Left lobe of liver (tissue), 2 donors: ENCODE results near the gene MALAT1. TPM values are rescaled to one million over a fixed set of nuclear protein-coding genes. Genes with fewer than 3 reads are reported as not detected.

ENCODE experiments used
- ATAC-seq: fragments of 200-7000 bp; cut with Tn5 transposase; one replicate; pipeline ENCODE4 v1.9.1; 2020; ENCODE audit warnings: mild to moderate bottlenecking, moderate library complexity
- DNase-seq: peaks from one replicate; pipeline ENCODE4 v3.0.0-alpha.2; 2020; ENCODE audit warnings: low spot score
- total RNA-seq: library from RNA; stranded (reverse); gene quantifications from one replicate; pipeline ENCODE4 v1.2.1, GENCODE V29; 2021
- donor health status: DM: no; HTN: no; CAD: no; lungs with moderate emphysema.
- donor health status: DM: no; HTN: yes; CAD: no.

The MALAT1 gene
- total RNA-seq, 1 donor from 2014 or later: 2,761 TPM

DNA sequence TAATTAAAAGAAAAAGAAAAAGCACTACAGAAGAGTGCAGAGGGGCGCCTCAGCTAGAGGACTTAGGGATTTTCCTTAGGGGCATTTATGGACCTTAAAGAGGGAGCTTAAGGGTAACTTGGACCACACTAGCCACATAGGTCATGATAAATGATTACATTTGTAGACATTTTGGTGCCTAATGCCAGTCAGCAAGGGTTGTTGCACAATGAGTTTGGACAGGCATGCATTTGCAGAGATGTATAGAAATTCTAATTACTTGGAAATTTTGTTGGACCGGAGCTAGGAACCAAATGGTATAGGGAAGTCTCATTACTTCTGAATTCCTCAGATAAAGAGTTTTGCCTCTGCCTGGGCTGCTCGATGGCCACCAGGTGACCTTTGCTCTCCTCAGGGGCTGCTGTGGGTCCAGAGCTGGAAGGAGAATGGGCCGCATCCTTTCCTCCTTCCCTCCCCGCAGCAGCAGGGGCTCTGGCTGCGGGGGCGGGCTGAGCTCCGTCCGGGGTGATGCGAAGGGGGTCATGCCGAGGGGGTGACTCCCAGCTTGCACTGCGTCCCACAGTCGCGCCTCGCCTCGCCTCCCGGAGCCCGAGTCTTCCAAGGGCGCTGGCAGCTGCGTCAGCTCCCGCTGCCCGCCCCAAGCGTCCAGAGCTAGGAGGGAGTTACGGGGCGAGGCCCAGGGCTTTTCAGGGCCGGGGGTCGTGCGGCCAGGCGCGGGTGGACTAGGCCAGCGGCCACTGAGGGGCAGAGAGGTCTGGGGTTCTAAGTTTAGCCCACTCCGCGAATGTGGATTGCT, 20.3 kb upstream of the MALAT1 start:
- no peak for DNase-seq
- peak; percentile 21 for ATAC-seq

DNA sequence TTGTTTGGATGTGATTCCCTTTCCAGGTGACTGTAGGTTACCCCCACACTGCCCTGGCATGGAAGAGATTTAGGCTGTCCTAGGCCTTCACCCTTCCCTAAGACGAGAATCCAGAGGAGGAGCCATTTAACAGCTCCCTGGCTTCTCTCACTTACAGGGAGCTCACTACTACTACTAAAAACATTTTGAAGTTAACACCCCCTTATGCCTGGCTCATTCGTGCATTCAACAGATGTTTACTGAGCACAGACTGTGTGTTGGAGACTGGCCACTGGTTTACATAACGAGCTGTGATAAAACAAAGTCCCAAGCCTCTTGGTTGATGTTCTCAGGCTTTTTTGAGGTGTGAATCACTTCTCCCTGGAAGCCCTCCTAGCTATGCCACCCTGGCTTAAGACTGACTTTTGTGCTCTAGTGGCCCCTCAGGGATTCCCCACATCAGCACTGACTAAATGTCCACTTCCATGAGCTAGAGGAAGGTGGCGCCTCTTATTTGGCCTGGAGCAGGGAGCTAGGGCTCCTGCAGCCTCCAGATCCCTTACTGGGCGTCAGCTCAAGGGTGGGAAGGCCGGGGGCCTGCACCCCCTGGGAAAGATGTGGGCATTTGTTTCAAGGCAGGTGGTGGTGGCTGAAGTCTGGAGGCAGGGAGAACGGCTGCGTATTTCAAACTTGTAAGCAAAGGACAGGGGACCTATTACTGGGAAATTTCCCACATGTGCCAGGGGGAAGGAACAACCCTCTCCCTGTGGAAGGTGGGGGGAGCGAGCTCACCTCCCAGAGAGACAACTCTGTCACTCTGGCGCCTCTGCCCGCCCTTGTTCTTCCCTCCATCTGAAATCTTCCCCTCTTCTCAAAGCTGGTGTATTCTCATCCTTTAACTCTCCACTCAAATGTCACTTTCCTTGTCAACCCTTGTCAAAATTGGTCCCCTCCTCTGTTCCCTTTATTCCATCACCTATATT, 19.4 kb upstream of the MALAT1 start:
- peak; percentile 77 for DNase-seq
- peak; percentile 59 for ATAC-seq

DNA sequence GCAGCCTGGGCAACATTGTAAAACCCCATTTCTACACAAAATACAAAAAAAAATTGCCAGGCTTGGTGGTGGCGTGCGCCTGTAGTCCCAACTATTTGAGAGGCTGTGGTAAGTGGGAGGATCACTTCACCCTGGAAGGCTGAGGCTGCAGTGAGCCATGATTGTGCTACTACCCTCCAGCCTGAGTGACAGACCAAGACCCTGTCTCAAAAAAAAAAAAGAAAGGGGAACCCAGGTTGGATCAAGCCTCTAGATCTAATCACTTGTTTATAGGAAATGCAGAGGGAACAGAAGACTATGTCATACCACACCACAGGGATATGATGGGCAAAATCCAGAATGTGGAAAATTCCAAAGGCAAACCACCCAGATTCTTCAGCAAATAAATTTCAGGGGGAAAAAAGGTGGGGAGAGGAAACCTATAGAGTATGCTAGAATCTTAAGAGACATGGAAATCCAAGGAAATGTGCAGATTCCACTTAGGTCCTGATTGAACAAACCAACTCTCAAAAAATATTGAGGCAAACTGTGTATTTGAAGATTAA, 16.5 kb upstream of the MALAT1 start:
- ATAC-seq (no peak), DNase-seq (no peak)

DNA sequence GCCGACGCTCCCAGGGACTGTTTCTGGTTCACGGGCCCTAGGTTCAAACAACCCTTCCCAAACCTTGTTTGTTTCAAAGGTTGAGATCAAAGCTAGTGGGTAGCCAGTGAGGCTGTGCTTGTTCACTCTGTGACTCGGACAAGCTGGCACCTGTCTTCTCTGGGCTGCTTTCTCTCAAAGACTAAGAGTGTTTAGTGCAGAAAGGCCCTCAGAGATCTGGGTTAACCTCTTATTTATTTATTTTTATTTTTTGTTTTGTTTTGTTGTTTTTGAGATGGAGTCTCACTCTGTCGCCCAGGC, 13.0 kb upstream of the MALAT1 start:
- DNase-seq (no peak), ATAC-seq (no peak)

DNA sequence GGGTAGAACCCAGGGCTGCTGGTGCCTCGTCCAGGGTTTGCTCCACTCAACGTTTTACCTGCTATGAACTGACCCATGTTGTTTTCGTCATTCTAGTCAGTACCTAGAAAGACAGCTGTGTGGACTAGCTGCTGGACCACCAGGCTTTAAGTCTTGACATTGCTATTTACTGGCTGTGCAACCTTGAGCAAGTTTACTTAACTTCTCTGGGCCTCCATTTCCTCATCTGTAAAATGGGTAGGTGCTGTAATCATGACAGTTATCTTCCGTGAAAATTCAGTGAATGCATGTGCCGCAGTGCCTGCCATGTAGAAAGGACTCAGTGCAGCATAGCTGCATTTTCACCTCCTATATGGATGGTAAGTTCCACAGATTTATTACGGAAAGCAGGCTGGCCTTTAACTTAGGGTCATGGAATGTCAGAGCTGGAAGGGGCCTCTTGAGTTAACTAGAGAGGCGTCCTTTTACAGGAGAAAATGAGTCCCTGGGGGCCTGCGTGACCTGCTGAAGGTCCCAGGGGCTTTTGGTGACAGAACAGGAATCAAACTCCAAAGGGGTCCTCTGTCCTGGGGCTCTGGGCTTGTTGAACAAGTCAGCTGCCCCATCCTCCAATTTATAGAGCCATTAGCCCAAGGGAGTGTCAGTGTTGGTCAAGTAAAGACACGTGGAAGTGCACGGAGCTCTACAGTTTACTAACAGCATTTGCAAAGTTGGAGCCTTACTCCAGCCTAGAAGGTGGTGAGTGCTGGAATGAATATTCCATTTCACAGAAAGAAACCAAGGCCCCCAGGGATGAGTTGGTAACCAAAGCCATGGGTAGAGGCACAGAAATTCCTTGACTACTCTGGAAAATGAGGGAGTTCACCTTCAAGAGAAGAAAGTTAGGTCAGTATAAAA, 12.0 kb upstream of the MALAT1 start:
- DNase-seq (no peak), ATAC-seq (no peak)

DNA sequence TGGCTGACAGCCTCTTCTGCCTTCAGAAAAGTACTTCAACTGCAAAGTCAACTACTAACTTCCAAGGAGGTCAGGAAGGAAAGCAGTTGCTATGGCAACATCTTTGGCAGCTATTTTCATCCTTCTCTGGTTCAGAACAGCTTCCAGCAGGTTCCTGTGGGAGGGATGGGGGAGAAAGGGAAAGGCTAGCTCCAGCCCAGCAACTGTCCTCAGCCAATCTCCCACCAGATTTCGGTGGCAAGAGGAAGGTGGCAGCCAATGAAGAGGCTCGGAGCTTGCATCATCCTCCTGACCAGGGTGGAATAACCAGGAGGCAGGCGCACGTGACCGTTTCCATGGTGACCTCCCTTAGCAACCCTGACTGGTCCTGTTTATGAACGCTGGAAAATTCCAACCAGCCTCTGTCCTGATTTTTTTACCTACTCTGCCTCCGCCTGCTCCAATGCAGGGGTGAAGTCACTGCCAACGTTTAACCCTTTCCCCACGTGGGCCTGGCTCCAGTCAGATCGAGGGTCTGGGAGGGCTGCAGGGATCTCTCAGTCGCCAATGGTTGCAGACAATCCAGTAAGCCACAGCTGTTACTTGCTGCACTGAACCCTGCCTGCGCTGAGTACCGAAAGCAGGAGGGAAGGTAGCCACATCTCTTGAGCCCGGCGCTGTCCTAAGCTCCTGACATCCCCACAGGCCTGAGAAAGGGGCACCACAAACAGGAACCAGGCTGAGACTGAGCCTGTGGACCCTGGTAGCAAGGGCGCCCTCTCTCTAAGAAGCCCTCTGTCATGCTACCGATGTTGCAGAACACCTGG, 11.2 kb upstream of the MALAT1 start:
- ATAC-seq: peak; percentile 86
- peak; percentile 93 for DNase-seq

DNA sequence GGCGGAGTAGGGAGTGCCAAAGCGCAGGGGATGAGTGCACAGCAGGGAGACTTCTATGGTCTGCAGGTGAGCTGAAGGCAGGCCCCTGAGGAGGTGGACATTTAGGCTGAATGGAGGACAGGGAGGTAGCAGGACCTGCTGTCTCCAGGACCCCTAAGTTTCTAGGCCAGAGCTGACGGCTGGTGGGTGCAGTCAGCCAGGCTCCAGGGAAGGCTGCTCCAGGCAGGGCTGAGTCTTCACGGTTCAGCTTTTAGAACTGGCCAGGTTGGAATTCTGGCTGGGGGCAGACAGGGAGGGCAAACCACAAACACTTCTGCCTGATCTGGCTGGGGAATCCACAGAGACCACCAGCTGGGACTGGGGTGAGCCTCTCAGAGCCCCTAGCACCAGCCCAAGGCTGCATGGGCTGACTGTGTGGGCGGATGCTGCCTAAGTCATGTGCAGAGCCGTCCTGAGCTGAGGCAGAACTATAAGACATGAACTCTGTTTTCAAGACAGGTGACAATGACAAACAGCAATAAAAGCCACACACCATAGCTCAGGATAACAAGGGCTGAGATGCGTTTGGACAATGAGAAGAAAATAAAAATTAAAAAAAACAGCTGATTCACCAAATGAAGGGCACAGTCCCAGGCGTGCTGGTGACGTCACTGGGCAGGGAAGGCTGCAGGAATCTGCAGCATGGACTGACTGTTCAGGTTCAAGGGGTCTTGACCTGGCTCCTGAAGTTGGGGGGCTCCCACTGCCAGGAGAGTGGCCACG, 10.4 kb upstream of the MALAT1 start:
- no peak for ATAC-seq

DNA sequence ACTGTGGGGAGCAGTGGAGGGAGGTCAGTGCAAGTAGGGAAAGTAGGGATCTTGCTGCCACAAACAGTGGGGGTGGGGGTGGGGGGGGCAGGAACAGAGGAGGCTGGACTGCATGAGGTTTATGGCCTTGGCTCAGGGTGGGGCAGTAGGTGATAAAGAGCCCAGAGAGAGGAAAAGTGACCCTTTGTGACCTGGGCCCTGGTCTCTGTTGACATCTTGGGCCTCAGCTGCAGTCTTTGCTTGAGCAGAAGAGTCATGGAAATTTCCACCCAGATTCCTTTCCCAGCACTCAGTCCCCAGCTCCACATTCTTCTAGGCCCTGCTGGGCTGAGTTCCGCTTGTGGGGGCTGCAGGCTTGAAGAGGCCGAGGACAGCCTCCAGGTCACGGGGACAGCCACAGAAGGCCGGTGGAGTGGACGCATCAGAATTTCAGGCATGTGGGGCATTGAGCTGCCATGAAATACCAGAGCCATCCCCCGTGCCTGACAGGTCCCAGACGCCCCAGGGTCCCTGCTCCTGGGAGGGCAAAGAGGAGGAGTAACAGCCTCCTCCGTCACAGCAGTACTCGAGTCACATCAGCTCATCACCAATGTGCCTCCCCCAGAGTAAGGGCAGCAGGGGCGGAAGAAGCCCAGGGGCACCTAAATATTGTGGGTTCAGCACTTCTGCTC, 9.7 kb upstream of the MALAT1 start:
- ATAC-seq: no peak
- DNase-seq: no peak

More for the DNA sequence above, 10.4 kb upstream of the MALAT1 start:
- DNase-seq: no peak

DNA sequence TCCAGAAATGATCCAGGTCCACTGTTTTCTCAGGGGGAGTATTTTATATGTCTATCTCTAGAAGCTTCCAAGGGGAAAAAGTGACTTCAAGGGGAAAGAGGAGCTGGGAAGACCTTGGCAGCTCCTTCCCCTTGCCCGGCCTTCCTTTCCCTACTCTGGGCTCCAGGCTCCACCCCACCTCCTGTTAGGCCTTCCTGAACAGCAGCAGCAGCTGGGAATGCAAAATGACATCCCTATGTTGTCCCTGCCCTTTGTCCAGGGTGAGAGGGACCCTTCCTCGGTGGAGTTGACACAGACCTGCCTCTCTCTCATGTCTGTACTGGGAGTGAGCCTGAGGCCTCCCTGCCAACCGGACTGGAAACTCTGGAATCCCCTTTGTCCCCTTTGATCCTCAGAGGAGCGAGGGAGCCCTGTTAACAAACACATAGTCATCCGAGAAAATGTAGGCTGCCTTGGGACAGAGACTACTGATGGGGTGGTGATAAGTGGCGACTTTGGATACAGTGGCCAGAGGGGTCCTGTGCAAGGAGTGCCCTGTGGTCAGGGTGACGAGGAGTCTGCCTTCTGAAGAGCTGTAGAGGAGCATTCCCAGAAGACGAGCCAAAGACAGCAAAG, 9.0 kb upstream of the MALAT1 start:
- DNase-seq (no peak), ATAC-seq (no peak)

DNA sequence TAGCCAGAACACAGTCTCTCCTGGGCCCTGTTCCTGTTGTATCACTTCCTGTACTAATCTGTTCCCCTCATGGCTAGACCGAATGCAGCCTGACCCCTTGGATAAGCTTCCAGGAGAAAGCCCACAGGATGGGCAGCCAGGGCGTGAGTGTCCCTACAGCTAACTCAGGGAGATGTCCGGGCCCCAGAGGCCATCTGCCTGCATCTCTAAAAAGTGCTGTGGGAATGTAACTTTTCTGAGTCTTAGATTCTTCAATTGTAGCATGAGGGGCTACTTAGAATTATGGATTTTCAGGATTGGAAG, 7.7 kb upstream of the MALAT1 start:
- no peak for DNase-seq

DNA sequence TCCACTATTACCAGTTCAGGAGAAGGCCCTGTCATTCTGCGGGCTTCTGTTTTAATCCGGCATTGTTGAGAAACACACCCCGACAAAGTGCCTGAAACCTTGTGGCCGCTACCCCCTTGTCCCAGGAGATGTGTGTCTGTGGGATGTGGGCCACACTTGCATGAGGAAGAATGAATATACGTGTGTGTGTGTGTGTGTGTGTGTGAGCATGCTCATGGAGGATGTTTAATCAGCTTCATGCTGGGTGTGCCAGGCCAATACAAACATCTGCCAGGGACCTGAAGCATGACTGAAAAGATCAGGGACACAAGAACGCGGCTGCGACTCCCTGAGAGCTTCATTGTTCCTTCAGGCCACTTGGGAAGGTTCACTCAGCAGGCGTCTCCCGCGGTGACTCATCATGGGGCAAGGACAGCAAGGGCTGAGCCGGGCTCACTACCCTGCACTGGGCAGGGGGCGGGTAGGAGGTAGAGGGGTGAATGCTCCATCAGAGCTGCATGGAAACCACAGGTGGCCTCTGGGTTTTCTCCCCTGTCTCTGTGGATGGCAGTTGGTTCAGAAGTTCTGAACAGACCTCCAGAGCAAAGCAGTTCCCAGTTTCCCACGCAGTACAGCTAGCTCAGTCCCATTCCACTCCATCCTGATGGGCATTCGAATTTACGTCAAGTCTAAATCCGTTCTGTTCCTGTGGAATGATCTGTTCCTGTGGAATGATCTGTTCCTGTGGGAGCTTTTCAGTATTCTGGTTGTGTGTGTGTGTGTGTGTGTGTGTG, 7.0 kb upstream of the MALAT1 start:
- peak; percentile 14 for ATAC-seq
- no peak for DNase-seq

More for the DNA sequence above, 7.7 kb upstream of the MALAT1 start:
- no peak for ATAC-seq

DNA sequence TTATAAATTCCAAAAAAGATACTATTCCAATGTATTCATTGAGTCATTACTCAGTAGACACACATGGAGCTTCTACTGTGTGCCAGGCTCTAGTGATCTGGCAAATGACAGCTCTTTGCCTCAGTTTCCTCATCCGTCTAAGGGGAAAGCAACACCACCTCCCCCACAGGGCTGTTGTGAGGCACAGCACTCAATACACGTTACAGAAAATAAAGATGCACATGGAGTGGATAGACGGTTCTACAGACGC, 6.5 kb upstream of the MALAT1 start:
- no peak for DNase-seq
- ATAC-seq: no peak

DNA sequence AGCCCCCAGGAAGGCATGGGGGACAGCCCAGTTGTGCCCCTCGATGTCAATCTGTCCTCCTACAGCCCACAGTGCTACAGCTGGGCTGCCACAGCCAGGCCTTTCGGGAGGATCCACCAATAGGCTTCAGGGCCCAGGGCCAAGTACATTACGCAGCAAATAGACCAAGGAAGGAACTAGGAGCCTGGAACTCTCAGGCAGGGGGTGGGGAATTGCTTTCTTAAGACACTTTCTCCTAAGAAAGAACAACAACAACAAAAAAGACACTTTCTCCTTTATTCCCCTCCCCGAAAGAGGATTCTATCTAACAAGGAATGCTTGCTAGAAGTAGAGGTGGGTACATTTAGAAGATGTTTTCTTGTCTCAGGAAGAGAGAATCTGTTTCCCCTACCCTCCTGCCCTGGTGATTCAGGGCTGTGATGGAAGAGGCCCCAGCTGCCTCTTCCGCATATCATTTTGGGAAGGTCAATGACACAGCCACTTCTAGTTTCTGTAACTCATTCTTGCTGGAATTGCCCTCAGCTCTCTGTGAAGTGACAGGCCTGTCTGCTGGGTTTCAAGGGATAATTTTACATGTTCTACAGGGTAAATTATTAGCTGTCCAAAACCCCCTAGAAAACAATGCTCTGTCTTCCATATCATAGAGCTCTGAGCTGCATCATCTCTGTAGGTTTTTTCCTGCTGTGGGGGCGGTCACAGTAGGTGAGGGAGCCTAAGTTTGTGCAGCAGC, 6.0 kb upstream of the MALAT1 start:
- no peak for DNase-seq
- no peak for ATAC-seq

DNA sequence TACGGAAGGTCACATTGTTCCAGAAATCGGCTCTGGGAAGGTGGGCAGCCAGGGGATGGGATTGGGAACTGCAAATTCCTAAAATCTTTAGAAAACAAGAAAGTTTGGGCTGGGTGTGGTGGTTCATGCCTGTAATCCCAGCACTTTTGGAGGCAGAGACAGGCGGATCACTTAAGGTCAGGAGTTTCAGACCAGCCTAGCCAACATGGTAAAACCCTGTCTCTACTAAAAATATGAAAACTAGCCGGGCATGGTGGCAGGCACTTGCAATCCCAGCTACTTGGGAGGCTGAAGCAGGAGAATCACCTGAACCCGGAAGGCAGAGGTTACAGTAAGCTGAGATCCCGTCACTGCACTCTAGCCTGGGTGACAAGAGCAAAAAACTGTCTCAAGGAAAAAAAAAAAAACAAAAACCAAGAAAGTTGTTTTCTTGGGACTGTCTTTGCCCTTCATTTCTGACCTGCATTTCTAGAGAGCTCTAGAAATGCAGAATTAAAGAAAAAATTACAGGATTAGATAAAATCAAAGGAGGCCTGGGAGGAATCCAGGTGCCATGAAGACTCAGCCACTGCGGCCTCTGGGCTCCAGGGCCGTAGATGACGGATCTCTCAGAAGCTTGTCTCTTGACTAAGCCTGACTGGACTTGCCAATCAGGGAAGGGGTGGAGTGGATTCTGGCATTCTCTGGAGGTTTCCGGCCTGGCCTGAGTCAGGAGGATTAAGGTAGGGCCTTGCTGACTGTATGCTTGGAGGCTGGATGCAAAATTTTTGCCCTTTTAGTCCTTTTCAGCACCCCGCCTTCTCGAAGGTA, 5.3 kb upstream of the MALAT1 start:
- ATAC-seq (peak; percentile 3), DNase-seq (peak; percentile 75)

DNA sequence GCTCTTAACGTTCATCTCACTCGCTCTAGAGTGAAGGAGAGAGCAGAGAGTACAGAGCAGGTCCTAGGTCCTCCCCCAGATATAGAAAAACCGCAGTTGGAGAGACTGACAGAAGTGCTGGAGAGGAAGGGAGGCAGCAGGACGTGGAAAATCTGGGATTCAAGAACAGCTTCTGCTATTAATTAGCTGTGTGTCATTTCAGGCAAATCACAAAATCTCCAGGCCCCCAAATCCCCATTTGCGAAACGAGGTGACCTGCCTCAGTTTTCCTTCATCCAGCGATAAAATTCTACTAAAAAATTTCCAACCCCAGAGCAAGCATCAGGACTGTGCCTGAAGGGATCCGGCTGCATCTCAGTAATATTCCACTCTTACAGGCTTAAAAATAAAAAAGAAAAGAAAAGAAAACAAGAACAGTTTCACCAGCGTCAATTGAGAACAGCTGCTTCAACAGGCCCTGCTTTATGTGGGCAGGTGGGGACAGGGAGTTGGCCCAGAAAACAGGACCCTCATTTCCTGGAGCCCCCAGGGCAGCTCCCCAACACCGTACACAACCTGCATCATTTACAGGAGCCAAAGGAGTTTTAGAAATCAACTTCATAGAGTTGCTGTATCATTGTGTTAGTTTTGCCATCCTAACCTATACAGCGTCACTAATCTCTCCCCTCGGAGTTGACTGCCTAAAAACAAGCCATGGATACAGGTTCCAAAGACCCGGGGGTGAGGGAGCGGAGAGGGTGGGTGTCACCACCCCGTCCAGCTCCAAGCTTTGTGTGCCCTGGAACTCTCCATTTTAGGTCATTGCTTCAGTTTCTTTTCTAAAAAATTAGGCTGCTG, 2.3 kb upstream of the MALAT1 start:
- ATAC-seq: no peak
- no peak for DNase-seq
